Endothelial cell of umbilical vein (primary cell): ENCODE measurements around the gene CBFA2T3.

Experiments
- CTCF ChIP-seq, 2 donors: IDR thresholded peaks; 1 replicate in 1 of 2; 2 replicates in 1 of 2; pipeline ENCODE4 v1.5.1; 2011; ENCODE audit warnings: low read length in 2 of 2, mild to moderate bottlenecking in 2 of 2, moderate library complexity in 2 of 2, control low read depth in 1 of 2, inconsistent platforms in 1 of 2, low read depth in 1 of 2; ENCODE audit not compliant: insufficient read depth in 1 of 2; ENCODE audit errors: extremely low read depth in 1 of 2
- EZH2 ChIP-seq: IDR thresholded peaks from 2 replicates; pipeline ENCODE4 v1.6.1; 2012; ENCODE audit warnings: borderline replicate concordance, low read depth, mild to moderate bottlenecking, moderate library complexity, low read length, inconsistent platforms; ENCODE audit not compliant: severe bottlenecking
- POLR2A ChIP-seq: IDR thresholded peaks from 2 replicates; pipeline ENCODE4 v1.6.1; 2012; ENCODE audit warnings: low read depth, mild to moderate bottlenecking, control low read depth, low read length
- POLR2AphosphoS5 ChIP-seq: IDR thresholded peaks from 2 replicates; pipeline ENCODE4 v1.6.1; 2012; ENCODE audit warnings: low read depth, mild to moderate bottlenecking, control low read depth, low read length, moderate library complexity; ENCODE audit not compliant: insufficient read depth

- no peak for TF ChIP-seq POLR2A
- no peak for TF ChIP-seq EZH2
- no peak for TF ChIP-seq POLR2AphosphoS5
- peak; percentile 55 to 67 for TF ChIP-seq CTCF (IDR thresholded peaks at IDR 0.05; ENCODE audit: extremely low read depth in 1 of 2, insufficient read depth in 1 of 2, low read depth in 1 of 2, low read length in 2 of 2)
These were observed 34.8 kb downstream of the CBFA2T3 start for GRCh38 chr16:88941913-88942909.
